ENCODE measurements around the gene LINS1.
"Not testable (repeated sequence)": the region's sequence is repeated elsewhere in the genome, so short reads cannot be mapped to it uniquely, and the experiment has no call there.

LINS1 gene

DNA sequence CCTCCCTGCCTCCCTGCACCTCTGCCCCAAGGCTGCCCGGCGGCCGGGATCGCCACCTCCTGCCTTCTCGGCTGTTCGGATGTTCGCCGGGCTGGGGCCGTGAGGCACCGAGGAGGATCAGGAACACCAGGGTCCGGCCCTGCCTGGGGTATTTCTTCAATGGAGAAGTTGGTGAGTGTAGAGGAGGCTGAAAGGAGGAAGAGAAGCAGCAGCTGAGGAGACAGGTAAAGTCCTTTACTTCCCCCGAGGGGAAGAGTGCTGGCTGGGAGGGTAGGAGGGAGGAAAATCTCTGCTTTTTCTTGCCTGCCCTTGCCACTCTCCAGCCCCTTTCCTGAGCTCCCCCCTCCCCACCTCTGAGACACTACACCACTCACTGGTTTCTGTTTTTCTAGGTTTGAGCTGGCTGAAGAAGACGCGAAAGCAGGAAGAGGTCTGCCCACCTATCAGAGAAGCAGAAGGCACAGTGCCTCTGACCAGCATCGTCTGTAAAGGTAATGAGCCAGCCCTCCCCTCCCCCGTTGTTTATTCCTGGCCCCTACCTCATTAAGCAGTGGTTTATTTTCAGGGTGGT is 924 bp upstream of the LINS1 start:
- in situ Hi-C loops (cut with MboI; ENCODE audit: low sequenced_read_pairs): no loop called here

DNA sequence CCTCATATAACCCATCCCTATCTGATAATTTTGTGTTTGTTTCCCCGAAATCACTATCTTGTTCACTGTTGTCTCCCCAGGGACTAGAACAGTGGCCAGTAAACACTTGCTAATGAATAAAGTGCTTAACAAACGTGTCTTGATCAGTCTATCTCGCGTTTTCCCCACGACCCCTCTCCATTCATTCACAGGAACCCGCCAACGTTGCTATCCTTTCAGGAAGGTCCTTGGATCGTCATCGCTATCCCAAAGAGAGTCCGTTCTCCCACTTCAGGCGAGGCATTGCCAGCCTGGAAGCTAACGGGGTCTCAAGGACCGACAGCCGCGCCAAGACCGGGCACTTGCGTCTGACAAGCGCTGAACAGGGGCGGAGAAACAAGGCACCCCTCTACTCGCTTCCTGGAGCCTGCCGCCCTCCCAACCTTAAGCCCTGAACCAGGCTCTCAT is 344 bp downstream of the LINS1 start:
- in situ Hi-C loops (cut with MboI; ENCODE audit: low sequenced_read_pairs): no loop called here

DNA sequence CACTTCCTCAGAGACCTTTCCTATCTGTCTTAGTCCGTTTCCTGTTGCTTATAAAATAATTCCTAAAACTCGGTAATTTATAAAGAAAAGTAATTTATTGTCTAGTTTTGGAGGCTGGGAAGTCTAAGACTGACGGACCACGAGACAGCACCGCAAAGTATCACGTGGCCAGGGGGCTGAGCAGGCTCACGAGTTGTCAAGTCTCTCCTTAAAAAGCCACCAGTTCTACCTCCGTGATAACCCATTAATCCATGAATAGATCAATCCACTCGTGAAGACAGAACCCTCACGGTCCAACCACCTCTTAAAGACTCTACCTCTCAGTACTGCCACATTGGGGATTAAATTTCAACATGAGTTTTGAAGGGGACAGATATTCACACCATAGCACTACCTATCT is 821 bp downstream of the LINS1 start:
- in situ Hi-C loops (cut with MboI; ENCODE audit: low sequenced_read_pairs): no loop called here

- in situ Hi-C loops (cut with MboI; ENCODE audit: low sequenced_read_pairs): no loop called here
Measured at GRCh38 chr15:100598655-100599054, 3.3 kb downstream of the LINS1 start.

- in situ Hi-C loops (cut with MboI; ENCODE audit: low sequenced_read_pairs): no loop called here
Measured at GRCh38 chr15:100597862-100598261, 4.1 kb downstream of the LINS1 start.

DNA sequence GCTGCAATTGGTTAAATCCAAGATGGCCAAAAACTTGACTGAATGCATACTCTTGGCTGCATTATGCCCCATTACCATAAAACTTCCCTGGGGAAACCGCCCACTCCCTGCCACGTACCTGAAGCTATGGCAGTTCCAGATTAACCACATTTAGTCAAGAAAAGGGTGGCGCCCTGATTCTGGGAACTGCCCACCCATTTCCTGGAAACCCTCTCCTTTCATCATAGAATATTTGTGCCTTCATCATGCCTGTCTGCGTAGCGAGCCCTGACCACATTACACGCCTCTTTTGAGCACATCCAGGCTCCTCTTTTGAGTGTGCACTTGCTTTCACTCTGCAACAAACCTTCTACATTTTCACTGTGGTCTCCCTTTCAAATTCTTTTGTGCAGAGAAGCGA is 5.2 kb downstream of the LINS1 start:
- in situ Hi-C loops (cut with MboI; ENCODE audit: low sequenced_read_pairs): no loop called here

GRCh38 chr15:100595964-100596363 is 6.0 kb downstream of the LINS1 start:
- in situ Hi-C loops (cut with MboI; ENCODE audit: low sequenced_read_pairs): no loop called here

DNA sequence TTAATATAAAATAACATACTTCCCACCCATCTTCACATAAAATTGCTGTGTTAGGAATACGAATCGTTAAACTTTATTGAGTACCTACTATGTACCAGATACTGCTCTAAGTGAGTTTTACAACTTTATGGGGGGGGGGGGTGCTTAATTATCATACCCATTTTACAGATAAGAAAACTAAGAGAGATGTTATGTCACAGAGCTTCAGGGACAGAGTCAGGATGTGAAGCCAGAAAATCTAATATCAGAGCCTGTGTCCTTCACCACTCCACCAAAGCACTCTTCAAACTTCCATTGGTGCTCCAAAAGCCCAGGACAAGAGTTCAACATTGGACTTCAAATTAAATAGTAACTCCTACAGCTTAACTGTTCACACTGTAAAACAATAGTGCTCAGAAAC is 8.6 kb downstream of the LINS1 start:
- in situ Hi-C loops (cut with MboI; ENCODE audit: low sequenced_read_pairs): no loop called here

DNA sequence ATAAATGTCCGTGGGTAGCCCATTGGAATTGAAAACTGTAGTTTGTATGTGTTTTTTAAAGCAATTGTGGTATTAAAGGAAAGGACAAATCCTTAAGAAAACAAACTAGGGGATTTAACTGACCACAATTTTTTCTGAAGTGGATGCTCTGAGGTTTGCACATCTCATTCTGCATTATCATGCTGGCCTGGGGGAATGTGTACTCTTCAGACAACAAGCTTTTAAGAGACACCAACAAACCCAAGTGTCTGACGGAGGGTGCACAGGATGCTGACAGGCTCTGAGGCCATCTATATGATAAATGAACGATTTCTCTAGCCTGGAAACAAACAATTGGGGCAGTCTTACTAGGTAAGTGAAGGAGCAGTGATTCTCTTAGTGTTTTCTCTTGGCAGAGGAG is 9.1 kb downstream of the LINS1 start:
- in situ Hi-C loops (cut with MboI; ENCODE audit: low sequenced_read_pairs): no loop called here

DNA sequence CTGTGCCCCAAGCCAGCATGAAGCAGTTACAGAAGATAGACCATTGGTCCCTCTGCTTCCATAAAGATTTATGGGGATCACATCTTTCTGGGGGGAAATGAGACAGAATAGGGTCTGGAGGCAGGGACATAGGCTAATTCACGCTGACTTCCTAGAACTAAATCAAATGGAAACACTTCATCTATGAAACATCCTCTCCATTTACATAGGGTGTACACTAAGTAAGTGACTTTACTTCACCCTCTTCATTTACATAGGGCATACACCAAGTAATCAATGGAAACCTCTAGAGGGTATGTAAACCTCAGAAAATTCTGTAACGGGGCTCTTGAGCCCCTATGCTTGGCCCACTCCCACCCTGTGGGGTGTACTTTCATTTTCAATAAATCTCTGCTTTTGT is 10.1 kb downstream of the LINS1 start:
- in situ Hi-C loops (cut with MboI; ENCODE audit: low sequenced_read_pairs): no loop called here

- in situ Hi-C loops (cut with MboI; ENCODE audit: low sequenced_read_pairs): not testable (repeated sequence)
Measured at GRCh38 chr15:100591163-100591562, 10.8 kb downstream of the LINS1 start.

DNA sequence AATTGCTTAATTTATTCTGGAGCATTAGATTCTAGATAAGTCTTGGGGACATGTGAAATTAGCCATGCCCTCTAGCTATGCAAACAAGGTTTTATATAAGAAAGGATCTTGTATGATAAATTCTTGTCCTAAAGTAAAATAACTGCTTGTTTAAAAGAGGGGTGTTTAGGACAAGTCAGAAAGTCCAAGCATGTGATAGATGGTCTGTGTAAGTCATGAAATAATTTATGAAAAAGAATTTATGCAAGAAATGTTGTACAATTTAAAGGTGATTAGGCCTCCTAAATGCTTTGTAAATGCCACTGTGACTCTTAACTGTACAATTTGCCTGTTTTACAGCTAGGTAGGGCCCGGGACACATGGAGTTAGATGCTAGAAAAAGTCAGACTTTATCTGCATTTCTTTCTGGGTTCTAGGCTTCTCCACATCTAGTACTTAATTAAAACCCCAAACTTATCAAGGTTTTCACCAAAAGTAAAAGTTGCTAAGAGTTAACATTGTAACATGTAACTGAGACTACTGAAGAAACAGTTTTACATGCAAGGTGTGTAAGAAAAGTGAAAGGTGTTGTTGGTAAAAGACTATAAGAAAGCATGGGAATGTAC is 13.2 kb downstream of the LINS1 start:
- in situ Hi-C loops (cut with MboI; ENCODE audit: low sequenced_read_pairs): no loop called here

- in situ Hi-C loops (cut with MboI; ENCODE audit: low sequenced_read_pairs): no loop called here
Measured at GRCh38 chr15:100580414-100580813, 21.6 kb downstream of the LINS1 start.

GRCh38 chr15:100573526-100573925 is 28.5 kb downstream of the LINS1 start:
- in situ Hi-C loops (cut with MboI; ENCODE audit: low sequenced_read_pairs): no loop called here

GRCh38 chr15:100572362-100572983 is 29.5 kb downstream of the LINS1 start:
- in situ Hi-C loops (cut with MboI; ENCODE audit: low sequenced_read_pairs): no loop called here

DNA sequence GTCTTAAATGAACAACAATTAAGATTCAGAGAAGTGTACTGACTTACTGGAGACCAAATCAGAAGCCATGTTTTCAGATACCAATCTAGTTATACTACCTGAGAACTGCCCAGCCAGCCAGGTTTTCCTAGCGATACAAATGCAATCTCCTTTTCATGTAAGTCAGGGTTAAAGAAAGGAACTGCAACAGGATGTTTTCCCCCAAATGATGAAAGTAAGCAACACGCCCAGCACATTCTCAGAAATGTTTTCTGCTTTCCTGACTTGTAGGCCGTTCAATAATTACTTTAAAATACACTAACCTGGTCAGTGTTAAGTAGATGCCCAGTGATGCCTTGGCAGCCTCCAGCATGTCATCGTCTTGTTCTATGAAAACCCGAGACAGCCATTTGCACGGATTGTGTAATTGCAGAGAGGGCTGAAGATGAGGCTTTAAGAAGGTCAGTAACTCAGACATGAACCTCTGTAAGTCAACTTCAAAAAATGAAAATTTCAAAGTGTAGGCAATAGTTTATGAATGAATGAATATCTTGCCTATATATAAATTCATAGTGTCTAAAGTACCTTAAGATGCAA is 30.3 kb downstream of the LINS1 start:
- in situ Hi-C loops (cut with MboI; ENCODE audit: low sequenced_read_pairs): no loop called here

DNA sequence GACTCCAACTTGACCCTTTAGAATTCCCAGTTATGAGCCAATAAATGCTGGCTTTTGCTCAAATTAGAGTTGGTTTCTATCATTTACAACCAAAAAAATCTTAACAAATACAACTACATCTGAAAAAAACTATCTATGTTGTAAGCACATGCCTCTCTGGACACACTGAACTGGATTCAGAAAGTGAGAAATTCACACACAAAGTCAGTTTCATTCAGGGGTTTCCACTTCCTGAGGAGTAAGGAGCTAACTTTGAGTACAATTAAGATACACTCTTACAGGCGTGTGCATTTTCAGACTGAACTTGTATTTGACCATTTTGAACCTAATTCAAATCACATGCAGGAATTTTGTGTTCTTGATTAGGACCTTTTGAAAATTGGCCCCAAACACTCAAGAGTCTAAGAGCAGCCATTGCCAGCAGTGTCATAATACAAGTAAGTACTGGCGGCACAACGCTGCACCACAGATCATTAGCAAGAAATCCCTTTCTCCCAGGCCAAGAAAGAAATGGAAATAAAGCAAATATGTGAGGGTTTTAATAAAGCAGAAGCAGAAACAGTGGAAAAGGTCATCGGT is 31.2 kb downstream of the LINS1 start:
- in situ Hi-C loops (cut with MboI; ENCODE audit: low sequenced_read_pairs): no loop called here

DNA sequence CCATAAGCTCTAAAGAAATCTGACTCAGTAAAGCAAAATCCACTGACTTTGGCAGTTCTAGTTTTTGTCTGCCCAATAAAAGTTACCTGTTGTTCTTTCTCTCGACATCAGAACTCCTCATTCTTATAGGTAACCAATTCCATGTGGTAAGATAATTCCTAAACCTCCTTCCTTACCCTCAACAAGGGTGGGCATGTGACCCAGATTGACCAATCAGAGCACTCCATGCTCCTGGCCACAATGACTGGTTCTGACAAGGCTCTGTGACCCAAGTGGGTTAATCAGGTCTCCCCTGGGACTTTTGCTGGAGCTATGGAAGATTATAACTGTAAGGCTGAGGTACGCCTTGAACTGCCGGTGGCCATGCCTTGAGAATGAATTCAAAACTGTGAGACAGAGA is 31.7 kb downstream of the LINS1 start:
- in situ Hi-C loops (cut with MboI; ENCODE audit: low sequenced_read_pairs): no loop called here

- in situ Hi-C loops (cut with MboI; ENCODE audit: low sequenced_read_pairs): no loop called here
Measured at GRCh38 chr15:100569391-100569790, 32.6 kb downstream of the LINS1 start.

- in situ Hi-C loops (cut with MboI; ENCODE audit: low sequenced_read_pairs): no loop called here
Measured at GRCh38 chr15:100566850-100567628, 34.9 kb downstream of the LINS1 start.

- in situ Hi-C loops (cut with MboI; ENCODE audit: low sequenced_read_pairs): no loop called here
Measured at GRCh38 chr15:100565591-100565990, 36.4 kb downstream of the LINS1 start.

All from hTERT RPE-1 (cell line).